SK-N-MC (cell line): Measurements from ENCODE around the gene KCNJ9.

Source experiments
- EZH2 ChIP-seq: fragments of 200-600 bp; sonication (generic); IDR thresholded peaks from one replicate; pipeline ENCODE4 v1.6.1; 2017; ENCODE audit warnings: antibody characterized with exemption
- POLR2AphosphoS5 ChIP-seq: IDR thresholded peaks from 2 replicates; pipeline ENCODE4 v1.6.1; 2012; ENCODE audit warnings: mild to moderate bottlenecking, low read depth, low read length, borderline replicate concordance

- TF ChIP-seq EZH2 (no peak), POLR2AphosphoS5 (no peak)
These were observed 32.1 kb downstream of the KCNJ9 start for GRCh38 chr1:160113407-160113806.
